DOHH2 (cell line): ENCODE data around the gene NAA20.

ENCODE experiments used
- H3F3A ChIP-seq: fragments of 200-600 bp; sonication (generic), shearing (Covaris generic); 2 replicates; pipeline ENCODE4 v1.6.0; 2016; ENCODE audit warnings: antibody characterized with exemption, mild to moderate bottlenecking; ENCODE audit not compliant: control insufficient read depth, insufficient read depth
- H3K27ac ChIP-seq: fragments of 200-600 bp; sonication (generic); 2 replicates; pipeline ENCODE4 v1.5.1; 2014; ENCODE audit warnings: low read depth, mild to moderate bottlenecking, low read length, moderate library complexity
- H3K27me3 ChIP-seq: fragments of 200-600 bp; sonication (generic); 2 replicates; pipeline ENCODE4 v1.6.1; 2014; ENCODE audit warnings: mild to moderate bottlenecking, low read length, mixed read lengths; ENCODE audit not compliant: control insufficient read depth
- H3K36me3 ChIP-seq: fragments of 200-600 bp; sonication (generic); 2 replicates; pipeline ENCODE4 v1.6.1; 2014; ENCODE audit warnings: mild to moderate bottlenecking, low read length, moderate library complexity, mixed read lengths; ENCODE audit not compliant: control insufficient read depth
- H3K4me1 ChIP-seq: fragments of 200-600 bp; sonication (generic); 2 replicates; pipeline ENCODE4 v1.6.1; 2014; ENCODE audit warnings: mild to moderate bottlenecking, low read length, mixed read lengths; ENCODE audit not compliant: control insufficient read depth
- H3K4me2 ChIP-seq: fragments of 200-600 bp; sonication (generic); 2 replicates; pipeline ENCODE4 v1.6.0; 2014; ENCODE audit warnings: mild to moderate bottlenecking, low read length, moderate library complexity
- H3K4me3 ChIP-seq: fragments of 200-600 bp; sonication (generic); 2 replicates; pipeline ENCODE4 v1.5.1; 2014; ENCODE audit warnings: mild to moderate bottlenecking, low read length, mixed read lengths
- H3K79me2 ChIP-seq: fragments of 200-600 bp; sonication (generic); 2 replicates; pipeline ENCODE4 v1.6.1; 2014; ENCODE audit warnings: mild to moderate bottlenecking, low read length, mixed read lengths; ENCODE audit not compliant: control insufficient read depth
- H3K9me2 ChIP-seq: fragments of 200-600 bp; sonication (generic); replicated peaks from 2 replicates; pipeline ENCODE4 v1.6.1; 2014; ENCODE audit warnings: mild to moderate bottlenecking, low read length, mixed read lengths; ENCODE audit not compliant: control insufficient read depth
- H3K9me3 ChIP-seq: fragments of 200-600 bp; sonication (generic); 2 replicates; pipeline ENCODE4 v1.6.1; 2014; ENCODE audit warnings: antibody characterized with exemption, low read length, mixed read lengths; ENCODE audit not compliant: control insufficient read depth, insufficient read depth
- H4K20me1 ChIP-seq: fragments of 200-600 bp; sonication (generic); 2 replicates; pipeline ENCODE4 v1.6.0; 2014; ENCODE audit warnings: low read depth, mild to moderate bottlenecking, antibody characterized with exemption, low read length, moderate library complexity; ENCODE audit not compliant: control insufficient read depth, insufficient read depth
- CTCF ChIP-seq: fragments of 200-600 bp; sonication (generic); IDR thresholded peaks from one replicate; pipeline ENCODE4 v1.5.1; 2014; ENCODE audit warnings: antibody characterized with exemption, mild to moderate bottlenecking, low read depth, low read length; ENCODE audit not compliant: poor library complexity, severe bottlenecking
- EZH2phosphoT487 ChIP-seq: fragments of 200-600 bp; sonication (generic); IDR thresholded peaks from 2 replicates; pipeline ENCODE4 v1.6.1; 2017; ENCODE audit warnings: borderline replicate concordance, mild to moderate bottlenecking, antibody characterized with exemption, low read length, moderate library complexity, mixed read lengths

The NAA20 gene

GRCh38 chr20:19990850-19991249 is 26.3 kb upstream of the NAA20 start:
- Histone ChIP-seq H3K4me1 (no peaks in the 10 kb centered on the region), H4K20me1 (no peaks in the 10 kb centered on the region), H3K27me3 (0 out of 2 replicates have a peak, but pooled peaks cover 2% of the 10 kb centered on the region), H3K36me3 (no peaks in the 10 kb centered on the region), H3K4me3 (no peak overlapping the region), H3K9me2 (no peaks in the 10 kb centered on the region), H3K27ac (no peak overlapping the region), H3K4me2 (no peak overlapping the region), H3K79me2 (no peaks in the 10 kb centered on the region), H3F3A (no peaks in the 10 kb centered on the region), H3K9me3 (no peaks in the 10 kb centered on the region)
- TF ChIP-seq EZH2phosphoT487: no peak
- no peak for TF ChIP-seq CTCF

DNA sequence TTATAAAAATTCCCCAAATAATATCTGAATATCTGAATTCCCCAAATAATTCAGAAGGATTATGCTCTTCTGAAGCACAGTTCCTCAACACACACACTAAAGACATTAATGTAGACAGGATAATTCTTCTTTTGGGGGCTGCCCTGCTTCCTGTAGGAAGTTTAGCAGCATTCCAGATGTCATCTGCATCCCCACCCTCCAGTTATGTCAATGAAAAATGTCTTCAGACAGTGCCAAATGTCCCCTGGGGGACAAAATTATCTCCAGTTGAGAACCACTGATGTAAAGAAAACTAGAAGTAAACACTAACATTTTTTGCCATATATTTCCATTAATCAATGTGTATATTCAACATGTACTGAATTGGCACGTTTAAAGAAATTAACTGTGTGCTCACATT is 25.9 kb upstream of the NAA20 start:
- Histone ChIP-seq H3K36me3 (no peaks in the 10 kb centered on the region), H3F3A (no peaks in the 10 kb centered on the region), H3K4me3 (no peak overlapping the region), H3K27me3 (0 out of 2 replicates have a peak, but pooled peaks cover 2% of the 10 kb centered on the region), H3K9me2 (no peaks in the 10 kb centered on the region), H3K9me3 (no peaks in the 10 kb centered on the region), H4K20me1 (no peaks in the 10 kb centered on the region), H3K4me1 (no peaks in the 10 kb centered on the region), H3K4me2 (no peak overlapping the region), H3K27ac (no peak overlapping the region), H3K79me2 (no peaks in the 10 kb centered on the region)
- TF ChIP-seq CTCF (no peak), EZH2phosphoT487 (no peak)

DNA sequence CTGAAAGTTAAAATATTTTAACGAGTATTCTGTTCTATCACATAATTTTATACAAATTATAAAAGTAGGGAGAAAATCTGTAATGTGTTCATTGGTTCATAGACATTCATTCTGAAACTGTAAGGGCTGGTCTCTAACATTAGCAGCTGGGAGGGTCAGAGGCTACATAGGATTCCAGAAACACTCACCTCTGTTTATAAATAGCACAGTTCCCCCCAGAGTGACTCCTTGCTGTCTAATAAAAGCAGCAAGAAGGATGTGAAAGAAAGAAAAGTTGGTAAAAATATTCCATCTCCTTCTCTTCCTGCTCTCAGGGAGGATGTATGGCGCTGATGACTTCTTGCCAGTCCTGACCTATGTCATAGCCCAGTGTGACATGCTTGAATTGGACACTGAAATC is 25.3 kb upstream of the NAA20 start:
- Histone ChIP-seq H3K36me3 (no peaks in the 10 kb centered on the region), H3K79me2 (no peaks in the 10 kb centered on the region), H4K20me1 (no peaks in the 10 kb centered on the region), H3K4me1 (no peaks in the 10 kb centered on the region), H3K9me3 (no peaks in the 10 kb centered on the region), H3K9me2 (no peaks in the 10 kb centered on the region), H3K27me3 (0 out of 2 replicates have a peak, but pooled peaks cover 1% of the 10 kb centered on the region), H3K4me3 (no peak overlapping the region), H3K27ac (no peak overlapping the region), H3F3A (no peaks in the 10 kb centered on the region), H3K4me2 (no peak overlapping the region)
- no peak for TF ChIP-seq CTCF
- no peak for TF ChIP-seq EZH2phosphoT487
